HG02798 (cell line): ENCODE data around the gene CAMSAP1.
"Not testable (repeated sequence)": the region's sequence is repeated elsewhere in the genome, so short reads cannot be mapped to it uniquely, and the experiment has no call there.

ENCODE experiments used
- ATAC-seq: cut with Tn5 transposase; IDR thresholded peaks from one replicate; pipeline ENCODE4 v1.9.1; 2021; ENCODE audit warnings: mild to moderate bottlenecking; ENCODE audit not compliant: unreplicated experiment, poor library complexity

Gene CAMSAP1

GRCh38 chr9:135920973-135921585 is 13.7 kb upstream of the CAMSAP1 start:
- ATAC-seq, result no peak

- ATAC-seq, result no peak
Measured at GRCh38 chr9:135920256-135920930, 13.0 kb upstream of the CAMSAP1 start.

- no peak for ATAC-seq
Measured at GRCh38 chr9:135919318-135919890, 12.1 kb upstream of the CAMSAP1 start.

GRCh38 chr9:135916227-135916626 is 8.9 kb upstream of the CAMSAP1 start:
- not testable (repeated sequence) for ATAC-seq

GRCh38 chr9:135914921-135915320 is 7.6 kb upstream of the CAMSAP1 start:
- ATAC-seq, result no peak

GRCh38 chr9:135911233-135911632 is 3.9 kb upstream of the CAMSAP1 start:
- not testable (repeated sequence) for ATAC-seq

GRCh38 chr9:135910757-135911156 is 3.4 kb upstream of the CAMSAP1 start:
- no peak for ATAC-seq

- ATAC-seq, result no peak
Measured at GRCh38 chr9:135910216-135910615, 2.9 kb upstream of the CAMSAP1 start.

GRCh38 chr9:135909371-135909770 is 2.0 kb upstream of the CAMSAP1 start:
- ATAC-seq, result no peak

GRCh38 chr9:135908754-135909204 is 1.4 kb upstream of the CAMSAP1 start:
- no peak for ATAC-seq

GRCh38 chr9:135908093-135908753 is 877 bp upstream of the CAMSAP1 start:
- ATAC-seq, result no peak

- peak; percentile 6 for ATAC-seq
Measured at GRCh38 chr9:135907006-135907430, 328 bp downstream of the CAMSAP1 start.

- ATAC-seq, result peak; percentile 2
Measured at GRCh38 chr9:135906291-135907005, 898 bp downstream of the CAMSAP1 start.

- ATAC-seq, result no peak
Measured at GRCh38 chr9:135905380-135906258, 1.7 kb downstream of the CAMSAP1 start.

GRCh38 chr9:135903786-135904520 is 3.4 kb downstream of the CAMSAP1 start:
- ATAC-seq, result no peak

- no peak for ATAC-seq
Measured at GRCh38 chr9:135903358-135903656, 4.0 kb downstream of the CAMSAP1 start.

- no peak for ATAC-seq
Measured at GRCh38 chr9:135902655-135903357, 4.5 kb downstream of the CAMSAP1 start.

GRCh38 chr9:135901826-135902225 is 5.5 kb downstream of the CAMSAP1 start:
- ATAC-seq, result no peak
